Kidney capillary endothelial cell (primary cell): Measurements from ENCODE around the gene PPP2CA.

Experiments used
- DNase-seq: peaks from one replicate; pipeline ENCODE4 v3.0.0-alpha.2; 2018; ENCODE audit warnings: low spot score

Gene PPP2CA

GRCh38 chr5:134148316-134148715 lies 77.6 kb downstream of the PPP2CA start:
- DNase-seq = no peak

DNA sequence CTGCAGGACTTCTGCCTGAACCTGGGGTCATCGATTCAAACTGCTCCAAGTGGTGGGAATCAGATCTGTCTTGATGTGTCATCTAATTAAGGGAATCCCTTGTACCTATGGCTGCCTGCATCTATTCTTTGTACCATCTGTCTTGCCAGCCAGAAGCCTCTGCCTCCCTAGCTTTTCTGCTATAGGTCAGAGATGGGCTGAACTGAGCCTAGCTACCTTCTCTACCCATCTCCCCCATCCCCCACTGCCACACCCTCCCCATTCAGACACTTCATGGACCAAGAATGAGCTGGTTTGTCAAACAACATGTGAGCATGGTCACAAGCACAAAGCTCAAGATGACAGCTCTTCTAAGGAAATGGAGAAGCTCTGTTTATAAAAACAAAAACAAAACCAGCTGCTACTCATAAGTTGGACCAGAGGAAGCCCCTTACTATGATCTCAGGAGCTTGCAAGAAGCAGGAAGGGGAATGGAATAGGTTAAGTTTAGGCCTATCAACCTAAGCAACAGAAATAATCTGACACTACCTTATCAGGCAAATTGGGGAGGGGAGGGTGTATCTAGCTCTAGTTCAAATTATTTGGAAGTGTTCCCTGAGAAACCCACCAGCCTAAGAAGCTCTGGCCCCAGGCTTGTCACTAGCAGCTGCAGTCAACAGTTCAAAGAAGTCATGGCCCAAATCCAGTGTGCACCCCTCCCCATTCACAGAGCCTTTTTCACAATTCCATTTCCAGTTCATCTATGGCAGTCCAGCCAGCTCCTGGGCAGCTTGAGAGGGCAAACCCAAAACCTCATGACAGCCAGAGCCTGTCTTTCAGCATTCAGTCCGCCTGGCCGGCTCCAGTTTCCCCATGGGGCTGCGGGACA lies 79.0 kb downstream of the PPP2CA start:
- DNase-seq = no peak

DNA sequence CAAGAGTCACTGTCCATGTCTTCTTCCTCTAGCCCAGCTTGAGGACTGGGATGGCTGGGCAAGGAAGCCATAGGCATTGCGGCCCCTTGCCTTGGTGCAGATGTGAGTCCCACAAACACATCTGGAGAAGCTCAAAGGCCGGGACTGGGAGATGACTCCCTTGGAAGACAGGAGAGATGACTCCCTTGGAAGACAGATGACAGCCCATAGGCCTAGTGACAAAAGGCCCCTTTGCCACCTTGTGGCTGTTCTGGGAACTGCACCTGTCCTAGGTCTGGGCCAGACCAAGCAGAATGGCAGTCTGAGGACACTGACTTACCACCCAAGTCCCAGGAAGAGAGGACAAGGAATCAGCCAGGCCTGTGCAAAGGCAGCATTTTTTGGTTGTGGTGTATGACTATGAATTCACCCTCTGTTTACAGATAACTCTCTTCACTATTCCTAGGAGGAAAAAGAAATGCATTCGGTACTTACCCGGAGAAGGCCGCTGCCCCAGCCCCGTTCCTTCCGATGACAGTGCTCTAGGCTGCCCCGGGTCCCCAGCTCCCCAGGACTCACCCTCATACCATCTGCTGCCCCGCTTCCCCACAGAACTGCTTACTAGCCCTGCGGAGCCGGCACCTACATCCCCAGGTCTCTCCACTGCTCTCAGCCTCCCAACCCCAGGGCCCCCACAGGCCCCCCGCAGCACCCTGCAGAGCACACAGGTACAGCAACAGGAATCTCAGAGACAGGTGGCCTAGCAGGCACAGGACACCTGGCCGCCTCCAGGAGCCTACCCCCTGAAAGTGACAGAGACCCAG lies 79.9 kb downstream of the PPP2CA start:
- peak; percentile 76 for DNase-seq

- DNase-seq = no peak
Observed at GRCh38 chr5:134145041-134145757, 80.7 kb downstream of the PPP2CA start.
